MM.1S (cell line): ENCODE results near the gene MFAP2.

Experiments used
- CTCF ChIP-seq: fragments of 300-600 bp; sonication (generic); IDR thresholded peaks from 2 replicates; pipeline ENCODE4 v1.5.1; 2016; ENCODE audit warnings: antibody characterized with exemption, low read length, mixed read lengths
- EZH2 ChIP-seq: fragments of 300-600 bp; sonication (generic); optimal IDR thresholded peaks from 2 replicates; pipeline ENCODE3; 2017; ENCODE audit warnings: low read depth, mild to moderate bottlenecking, antibody characterized with exemption, low read length, mixed read lengths
- EZH2phosphoT487 ChIP-seq: fragments of 300-600 bp; sonication (generic); IDR thresholded peaks from 2 replicates; pipeline ENCODE4 v1.6.1; 2018; ENCODE audit warnings: antibody characterized with exemption, low read length

GRCh38 chr1:16957731-16958130 is 22.7 kb downstream of the MFAP2 start:
- TF ChIP-seq CTCF (no peak), EZH2phosphoT487 (no peak), EZH2 (no peak)
